HG03060 (cell line): ENCODE results near the gene CATSPERE.

Experiments used
- ATAC-seq: cut with Tn5 transposase; IDR thresholded peaks from one replicate; pipeline ENCODE4 v1.9.1; 2021; ENCODE audit warnings: low read depth, moderate number of reproducible peaks; ENCODE audit not compliant: unreplicated experiment

CATSPERE gene, protein sequence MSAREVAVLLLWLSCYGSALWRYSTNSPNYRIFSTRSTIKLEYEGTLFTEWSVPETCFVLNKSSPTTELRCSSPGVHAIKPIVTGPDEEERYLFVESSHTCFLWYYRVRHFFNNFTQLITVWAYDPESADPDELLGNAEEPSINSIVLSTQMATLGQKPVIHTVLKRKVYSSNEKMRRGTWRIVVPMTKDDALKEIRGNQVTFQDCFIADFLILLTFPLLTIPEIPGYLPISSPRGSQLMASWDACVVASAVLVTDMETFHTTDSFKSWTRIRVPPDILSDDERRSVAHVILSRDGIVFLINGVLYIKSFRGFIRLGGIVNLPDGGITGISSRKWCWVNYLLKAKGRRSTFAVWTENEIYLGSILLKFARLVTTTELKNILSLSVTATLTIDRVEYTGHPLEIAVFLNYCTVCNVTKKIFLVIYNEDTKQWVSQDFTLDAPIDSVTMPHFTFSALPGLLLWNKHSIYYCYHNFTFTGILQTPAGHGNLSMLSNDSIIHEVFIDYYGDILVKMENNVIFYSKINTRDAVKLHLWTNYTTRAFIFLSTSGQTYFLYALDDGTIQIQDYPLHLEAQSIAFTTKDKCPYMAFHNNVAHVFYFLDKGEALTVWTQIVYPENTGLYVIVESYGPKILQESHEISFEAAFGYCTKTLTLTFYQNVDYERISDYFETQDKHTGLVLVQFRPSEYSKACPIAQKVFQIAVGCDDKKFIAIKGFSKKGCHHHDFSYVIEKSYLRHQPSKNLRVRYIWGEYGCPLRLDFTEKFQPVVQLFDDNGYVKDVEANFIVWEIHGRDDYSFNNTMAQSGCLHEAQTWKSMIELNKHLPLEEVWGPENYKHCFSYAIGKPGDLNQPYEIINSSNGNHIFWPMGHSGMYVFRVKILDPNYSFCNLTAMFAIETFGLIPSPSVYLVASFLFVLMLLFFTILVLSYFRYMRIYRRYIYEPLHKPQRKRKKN

DNA sequence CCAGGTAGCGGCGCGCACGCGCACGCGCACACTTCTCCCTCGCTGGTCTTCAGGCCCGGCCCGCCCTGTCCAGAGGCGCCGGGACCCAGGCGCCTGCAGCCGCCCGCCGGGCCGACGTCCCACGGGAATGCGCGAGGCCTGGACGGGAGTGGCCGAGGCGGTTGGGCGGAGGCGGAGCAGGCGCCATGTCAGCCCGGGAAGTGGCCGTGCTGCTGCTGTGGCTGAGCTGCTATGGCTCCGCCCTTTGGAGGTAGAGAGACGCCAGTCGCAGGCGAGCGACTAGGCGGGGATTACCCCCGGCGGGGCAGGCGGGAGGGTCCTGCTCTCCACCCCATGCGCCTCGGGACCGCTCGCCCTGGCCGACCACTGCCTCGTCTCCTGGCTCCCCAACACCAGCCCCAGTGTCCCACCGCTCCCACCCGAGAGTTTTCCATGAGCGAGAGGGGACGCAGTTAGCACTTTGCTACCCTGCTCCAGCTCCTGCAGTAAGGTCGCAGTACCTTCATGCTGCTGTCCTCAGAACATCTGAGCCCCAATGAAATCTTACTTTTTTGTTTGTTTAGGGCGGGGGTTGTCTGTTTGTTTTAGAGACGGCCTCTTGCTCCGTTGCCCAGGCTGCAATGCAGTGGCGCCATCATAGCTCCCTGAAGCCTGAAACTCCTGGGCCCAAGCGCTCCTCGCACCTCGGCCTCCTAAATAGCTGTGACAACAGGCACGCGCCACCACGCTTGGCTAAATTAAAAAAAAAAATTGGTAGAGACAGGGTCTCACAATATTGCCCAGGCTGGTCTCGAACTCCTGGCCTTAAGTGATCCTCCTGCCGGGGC, at the start of gene CATSPERE:
CATSPERE (plus strand) TSS at position 29 of the 827 bp plus-strand sequence; CDS start at position 186, 157 bp downstream.
- peak; percentile 92 for ATAC-seq

DNA sequence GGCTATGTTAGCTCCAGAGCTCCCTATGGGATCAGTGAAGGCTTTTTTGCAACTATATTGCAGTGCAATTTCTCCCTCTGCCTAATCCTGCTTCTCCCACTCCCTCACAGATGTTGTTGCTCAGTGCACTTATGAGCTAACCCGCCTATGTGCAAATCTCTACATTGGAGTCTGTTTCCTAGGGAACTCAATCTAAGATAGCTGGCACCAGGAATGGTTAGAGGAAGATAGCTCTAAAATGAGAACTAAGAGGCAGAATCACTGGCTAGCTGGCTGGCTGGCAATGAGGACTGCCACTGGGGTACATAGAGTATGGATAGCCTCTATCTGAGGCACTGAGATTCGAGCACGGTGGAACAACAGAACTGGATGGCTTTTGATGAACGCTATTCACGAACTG, 48.9 kb upstream of the CATSPERE start:
- no peak for ATAC-seq

DNA sequence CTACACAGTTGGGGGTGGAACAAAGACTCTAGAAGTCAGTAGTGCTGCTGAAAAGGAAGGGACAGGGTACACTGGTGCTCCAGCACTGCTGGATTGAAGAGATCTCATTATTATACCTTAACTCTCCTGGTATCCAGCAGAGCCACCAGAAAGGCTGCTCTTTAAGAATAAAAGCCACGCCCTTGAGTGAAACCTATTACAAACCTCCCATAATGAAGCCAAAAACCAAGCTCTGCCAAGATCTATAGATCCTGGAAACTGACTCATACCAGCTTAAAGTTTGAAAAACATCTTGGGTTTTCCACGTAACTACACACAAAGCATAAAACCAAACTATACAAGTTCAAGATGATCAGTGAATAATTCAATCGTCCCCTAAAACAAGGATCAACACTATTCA, 47.3 kb upstream of the CATSPERE start:
- ATAC-seq: no peak

DNA sequence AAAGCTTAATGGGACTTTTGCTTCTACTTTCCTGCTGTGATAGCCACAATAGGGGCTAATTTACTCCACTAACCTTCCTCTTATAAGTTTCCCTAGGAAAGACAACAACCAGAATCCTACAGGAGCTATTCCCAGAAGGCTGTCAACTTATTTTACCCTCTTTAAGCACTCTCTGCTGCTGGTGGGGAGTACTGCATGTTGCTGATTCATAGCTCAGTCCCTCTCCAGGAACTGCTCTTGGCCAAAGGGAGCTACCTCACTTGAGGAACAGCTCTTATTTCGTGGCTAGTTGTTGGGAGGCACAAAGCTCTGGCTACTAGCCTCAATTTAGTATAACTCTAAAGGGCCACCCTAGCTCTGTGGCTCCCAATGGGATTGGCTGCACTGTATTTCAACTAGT, 46.5 kb upstream of the CATSPERE start:
- no peak for ATAC-seq

DNA sequence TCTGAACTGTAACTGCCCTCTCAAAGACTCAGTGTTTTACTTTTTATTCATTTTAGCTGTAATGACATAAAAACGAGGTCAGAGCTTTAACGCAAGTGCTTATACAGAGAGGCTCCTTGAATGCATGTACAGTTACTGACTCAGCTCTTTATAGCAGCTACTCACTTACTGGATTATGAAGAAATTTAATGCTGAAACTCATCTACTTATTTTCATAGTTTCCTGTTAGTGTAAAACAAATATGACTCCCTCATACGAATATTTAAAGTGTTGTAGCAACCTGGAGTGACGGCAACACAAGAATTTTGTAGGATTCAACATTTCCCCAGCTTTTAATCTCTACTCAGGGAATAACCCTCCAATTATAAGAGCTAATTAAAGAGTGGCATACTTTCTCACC, 42.0 kb upstream of the CATSPERE start:
- ATAC-seq: no peak

DNA sequence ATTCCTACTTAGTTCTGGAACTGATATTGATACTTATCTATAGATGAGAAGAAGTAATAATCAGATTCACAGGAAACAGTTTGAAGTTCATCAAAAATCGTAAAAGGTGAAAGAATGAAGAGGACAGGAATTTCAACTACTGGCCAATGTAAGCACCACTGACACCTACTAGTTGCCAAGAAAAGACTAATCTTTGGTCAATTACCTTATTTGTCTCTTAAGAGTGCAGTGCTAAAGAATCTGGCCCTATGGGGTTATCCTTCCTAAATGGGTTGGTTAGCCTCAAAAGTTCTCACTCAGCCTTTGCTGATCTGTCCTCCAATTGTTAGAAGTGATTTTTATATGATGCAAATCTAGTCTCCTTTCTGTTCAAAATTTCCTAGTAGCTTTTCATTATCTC, 38.9 kb upstream of the CATSPERE start:
- ATAC-seq: no peak

DNA sequence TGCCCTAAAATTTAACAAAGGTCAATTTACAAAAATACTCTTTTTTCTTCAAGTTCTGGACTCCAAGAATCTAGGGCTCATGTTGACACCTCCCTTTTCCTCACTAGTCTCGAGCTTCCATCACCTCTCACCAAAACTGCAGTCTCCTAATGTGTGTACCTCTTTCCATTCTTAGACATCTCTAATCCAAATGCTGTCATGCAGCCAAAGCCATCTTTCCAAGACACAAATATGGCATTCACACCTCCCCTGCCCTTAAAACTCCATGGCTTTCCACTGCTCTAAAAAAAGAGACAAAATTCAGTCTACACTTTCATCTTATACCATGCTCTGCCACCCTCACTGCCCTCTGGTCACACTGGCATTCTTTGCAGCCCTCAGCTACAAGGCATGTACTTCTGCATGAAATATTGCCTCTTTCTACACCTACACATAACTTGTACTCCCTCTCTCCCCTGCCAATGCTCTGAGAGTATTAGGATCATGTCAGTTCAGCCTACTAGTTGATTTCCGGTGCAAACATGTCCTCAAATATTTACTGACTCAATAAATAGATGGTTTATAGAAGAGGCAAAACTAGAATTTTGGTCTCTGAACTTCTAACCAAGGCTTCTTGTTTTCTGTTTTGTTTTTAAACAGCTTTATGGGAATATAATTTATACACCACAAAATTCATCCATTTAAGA, 36.3 kb upstream of the CATSPERE start:
- no peak for ATAC-seq

DNA sequence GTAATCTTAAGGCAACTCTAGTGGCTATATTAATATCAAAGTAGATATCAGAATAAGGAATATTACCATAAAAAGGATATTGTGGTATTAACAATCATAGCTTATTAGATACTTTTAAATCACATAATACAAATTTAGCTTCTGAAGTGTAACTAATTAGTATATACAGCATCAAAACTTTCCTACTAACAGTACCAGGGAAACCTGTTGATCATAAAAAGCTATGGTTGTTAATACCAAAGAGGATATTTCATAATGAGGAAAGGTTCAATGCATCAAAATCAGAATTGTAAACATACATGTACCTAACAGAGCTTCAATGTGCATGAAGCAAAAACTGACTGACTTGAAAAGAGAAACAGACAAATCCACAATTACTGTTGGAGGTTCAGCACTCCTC, 33.4 kb upstream of the CATSPERE start:
- no peak for ATAC-seq

DNA sequence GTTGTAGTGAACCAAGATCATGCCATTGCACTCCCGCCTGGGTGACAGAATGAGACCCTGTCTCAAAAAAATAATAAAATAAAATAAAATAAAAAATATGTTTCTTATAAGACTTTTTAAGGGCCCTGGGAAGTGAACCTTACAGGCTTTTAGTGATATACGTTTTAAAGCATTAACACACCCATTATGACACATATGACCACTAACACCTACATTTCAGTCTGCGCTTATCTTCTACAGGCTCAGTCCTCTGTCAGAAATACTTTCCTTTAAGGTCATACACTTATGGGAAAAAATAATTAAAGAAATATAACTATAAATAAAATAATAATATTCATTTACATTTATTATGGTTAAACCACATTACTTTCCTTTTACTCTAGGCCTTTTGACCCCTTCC, 31.3 kb upstream of the CATSPERE start:
- no peak for ATAC-seq

DNA sequence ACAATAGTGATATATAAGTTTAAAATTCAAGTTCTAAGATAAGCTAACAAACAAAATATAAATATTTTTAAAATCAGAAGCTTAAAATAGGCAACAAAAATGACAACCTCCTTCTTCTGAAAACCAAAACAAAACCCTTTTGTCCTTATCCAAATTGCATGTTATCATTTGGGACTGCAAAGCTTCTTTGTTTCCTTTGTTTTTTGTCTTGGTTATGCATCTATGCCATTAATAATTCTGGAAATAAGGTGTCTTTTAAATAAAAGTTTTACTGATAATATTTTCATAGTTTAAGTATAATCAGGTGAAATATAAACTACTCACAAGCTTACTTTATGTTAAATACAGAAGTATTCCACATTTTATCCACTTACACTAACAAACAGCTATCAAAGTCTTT, 29.9 kb upstream of the CATSPERE start:
- ATAC-seq: no peak

DNA sequence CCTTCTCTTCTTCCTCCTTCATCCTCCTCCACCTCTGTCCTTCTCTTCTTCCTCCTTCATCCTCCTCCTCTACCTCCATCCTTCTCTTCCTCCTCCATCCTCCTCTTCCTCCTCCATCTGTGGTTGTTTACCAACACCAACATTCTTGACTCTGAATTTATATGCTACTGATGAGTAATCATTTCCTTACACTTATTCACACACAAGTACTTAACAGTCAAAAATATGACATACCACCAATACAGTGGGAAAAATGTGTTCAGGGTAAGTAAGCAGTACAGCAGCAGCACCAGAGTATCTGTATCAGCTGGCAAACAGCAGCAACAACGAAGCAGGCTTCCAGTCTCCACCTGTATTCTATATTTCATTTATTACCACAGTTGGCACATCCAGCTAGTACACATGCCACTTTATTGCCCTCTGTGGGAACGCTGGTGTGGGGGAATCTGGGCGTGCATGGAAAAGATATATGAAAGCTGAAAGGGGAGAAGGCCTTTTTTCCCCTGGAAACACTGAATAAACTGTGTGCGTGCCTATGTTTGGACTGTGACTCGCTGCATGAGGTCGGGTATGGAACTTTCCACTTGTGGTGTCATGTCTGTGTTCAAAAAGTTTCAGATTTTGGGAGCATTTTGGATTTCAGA, 25.4 kb upstream of the CATSPERE start:
- ATAC-seq: no peak

DNA sequence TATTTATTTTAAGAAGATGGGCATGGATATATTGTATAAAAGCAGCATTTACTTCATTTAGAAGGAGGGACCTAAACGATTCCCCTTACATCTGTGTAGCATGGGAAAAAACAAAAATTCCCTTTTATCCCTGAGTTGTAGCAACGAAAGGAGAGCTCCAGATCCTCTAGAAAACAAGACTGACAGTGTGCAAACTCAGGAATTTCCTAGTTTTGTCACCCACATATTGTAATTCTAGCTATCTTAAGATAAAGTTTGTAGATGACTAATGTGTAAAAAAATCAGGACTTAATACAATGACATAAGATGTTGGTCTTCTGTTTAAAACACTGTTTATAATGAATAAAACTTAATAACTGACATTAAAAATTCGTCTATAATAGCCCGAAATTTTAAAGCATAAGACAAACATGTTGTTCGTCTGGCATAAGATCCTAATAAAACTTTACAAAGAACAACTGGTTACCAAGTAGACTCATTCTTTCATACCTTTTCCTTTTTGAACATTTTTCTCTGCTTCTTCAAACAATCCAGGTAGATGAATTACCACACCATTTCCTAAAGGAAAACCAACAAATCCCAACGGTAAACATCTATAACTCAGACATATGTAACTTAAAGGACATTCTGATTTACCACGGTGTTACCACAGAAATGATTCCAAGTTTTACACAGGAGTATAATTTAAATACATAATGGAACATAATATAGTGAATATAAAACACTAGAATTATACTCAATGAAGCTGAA, 24.6 kb upstream of the CATSPERE start:
- ATAC-seq: no peak

DNA sequence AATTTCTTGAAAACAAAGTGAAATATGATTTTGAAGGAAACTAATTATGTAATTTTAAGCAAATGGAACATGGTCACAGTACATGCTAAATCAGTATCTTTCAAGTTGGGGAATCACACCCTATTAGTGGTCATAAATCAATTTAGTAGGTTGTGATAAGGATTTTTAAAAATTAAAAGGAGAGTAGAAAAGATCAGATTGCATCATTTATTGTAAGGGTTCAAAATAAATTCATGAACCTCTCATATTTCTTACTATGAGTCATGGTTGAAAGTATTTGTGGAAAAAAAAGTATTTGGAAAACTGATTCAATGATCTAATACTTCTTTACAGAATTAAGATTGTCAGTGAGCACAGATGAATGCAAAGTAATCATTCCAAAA, 24.0 kb upstream of the CATSPERE start:
- ATAC-seq: no peak

DNA sequence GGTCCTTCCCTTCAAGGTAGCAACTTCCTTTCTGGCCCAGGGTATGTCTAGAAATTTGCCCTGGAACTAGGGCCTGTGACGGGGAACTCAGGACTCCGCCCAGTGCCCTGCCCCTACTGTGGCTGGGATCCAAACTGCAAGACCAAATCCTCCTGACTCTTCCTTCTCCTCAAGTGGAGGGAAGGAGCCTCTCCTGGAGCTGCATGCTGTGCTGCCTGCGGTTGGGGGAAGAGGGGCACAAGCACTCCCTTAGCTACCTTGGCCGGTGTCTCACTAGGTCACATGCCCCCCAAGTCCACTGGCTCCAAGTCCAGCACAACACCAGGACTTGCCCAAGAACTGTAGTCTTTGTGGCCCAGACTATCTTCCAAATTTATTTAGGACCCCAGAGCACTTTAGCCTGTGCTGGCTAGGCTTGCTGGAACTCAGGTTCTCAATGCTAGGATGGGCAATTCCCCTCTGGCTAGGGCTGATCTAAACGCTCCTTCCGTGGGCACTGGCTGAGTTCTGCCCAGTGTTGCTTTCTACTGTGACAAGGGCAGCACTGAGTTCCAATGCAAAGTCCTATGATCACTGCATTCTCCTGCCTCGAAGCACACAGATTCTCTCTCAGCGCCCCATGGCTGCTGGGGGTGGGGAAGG, 21.6 kb upstream of the CATSPERE start:
- ATAC-seq: no peak

DNA sequence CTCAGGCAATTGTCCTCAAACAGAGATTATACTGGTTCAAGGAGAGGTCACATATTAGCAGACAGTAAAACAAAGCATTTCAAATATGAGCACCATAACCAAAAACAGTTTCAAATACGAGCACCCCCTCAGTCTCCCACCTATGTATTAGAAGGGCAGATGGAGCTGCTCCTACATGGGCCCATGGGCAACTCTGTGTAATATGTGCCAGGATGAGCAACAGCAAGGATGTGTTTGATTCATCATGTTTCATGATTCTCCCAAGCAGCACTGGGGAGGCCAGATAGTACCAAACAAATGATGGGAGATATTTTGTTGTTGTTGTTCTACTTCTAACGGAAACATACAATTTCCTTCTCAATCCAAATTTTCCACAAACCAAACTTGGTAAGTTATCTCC, 18.2 kb upstream of the CATSPERE start:
- ATAC-seq: no peak

DNA sequence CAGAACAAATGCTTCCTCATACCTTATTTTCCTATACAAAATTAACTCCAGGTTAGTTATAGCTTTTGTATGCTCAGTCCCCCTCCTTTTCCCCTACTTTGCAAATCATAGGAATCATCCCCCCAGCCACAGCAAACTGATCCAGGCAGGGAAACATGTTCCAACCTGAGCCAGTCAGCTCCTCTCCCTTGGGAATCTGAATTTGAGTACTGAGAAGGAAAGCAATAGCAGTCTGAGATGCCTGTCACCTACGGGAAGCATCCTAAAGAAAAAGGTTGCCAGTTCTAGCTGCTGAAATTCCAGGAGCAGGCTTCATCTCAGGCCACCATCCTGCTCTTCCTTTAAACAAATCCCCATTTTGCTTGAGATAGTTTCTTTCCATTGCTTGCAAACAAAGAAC, 16.2 kb upstream of the CATSPERE start:
- ATAC-seq: no peak

DNA sequence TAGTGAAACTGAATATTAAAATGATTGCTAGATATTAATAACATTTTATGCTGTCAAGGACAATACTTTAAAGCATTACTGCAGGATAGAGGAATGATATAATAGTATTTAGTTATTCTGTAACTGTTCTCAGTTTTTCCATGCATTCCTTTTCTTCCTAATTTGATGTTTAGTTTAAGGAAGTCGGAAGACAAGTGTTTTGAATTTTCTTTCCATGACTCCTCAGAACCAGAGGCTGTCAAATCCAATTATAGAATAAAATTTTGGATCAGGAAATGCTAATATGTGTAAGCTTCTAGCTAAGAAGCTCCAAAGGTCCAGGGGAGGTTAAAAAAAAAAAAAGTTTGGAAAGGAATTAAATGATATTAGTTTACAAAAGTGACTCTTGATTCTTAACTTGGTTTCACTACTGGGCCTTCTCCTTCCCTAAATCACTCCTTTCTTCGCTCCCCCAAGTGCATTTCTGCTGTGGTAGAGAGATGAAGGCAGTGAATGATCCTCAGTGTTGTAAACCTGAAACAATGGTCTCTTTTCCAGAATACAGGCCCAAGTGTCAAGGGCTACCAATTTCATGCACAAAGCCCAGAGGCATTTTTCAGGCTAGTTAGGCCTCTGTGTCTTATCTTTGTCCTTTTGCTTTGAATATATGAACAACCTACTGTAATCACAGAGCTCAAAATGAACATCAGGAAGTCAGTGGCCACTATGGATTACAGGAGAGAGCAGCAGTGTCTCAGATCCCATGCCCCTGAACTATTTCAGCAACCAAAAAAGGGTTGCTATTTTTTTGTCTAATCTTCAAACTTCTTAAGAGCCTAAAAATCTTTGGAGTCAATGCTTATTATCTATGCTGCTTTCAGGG, 15.5 kb upstream of the CATSPERE start:
- ATAC-seq: no peak

DNA sequence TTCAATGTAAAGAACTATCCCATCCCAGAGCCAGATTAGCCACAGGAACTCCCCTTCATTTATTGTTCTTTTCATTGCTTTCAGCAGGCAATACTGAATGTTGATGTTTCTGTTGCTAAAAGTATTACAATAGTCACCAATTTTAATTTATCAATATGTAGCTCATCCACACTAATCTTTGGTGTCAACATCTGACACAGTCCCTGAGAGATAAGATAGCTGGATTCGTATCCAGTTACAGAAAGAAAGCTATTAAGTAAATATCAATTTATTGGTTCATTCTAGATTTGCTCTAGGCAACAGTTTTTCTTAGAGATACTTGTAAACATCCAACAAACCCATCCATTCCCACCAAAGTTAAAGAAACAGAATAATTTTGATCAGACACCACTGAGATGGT, 14.0 kb upstream of the CATSPERE start:
- no peak for ATAC-seq
